H1 (cell line): Measurements from ENCODE around the gene PCCA. TPM values are rescaled to one million over a fixed set of nuclear protein-coding genes. Genes with fewer than 3 reads are reported as not detected.

Source experiments
- CTCF ChIA-PET: fragments of 300-600 bp; sonication (Branson Sonifier 250); formaldehyde crosslinking; loops from one replicate; lab custom pipeline; 2021; ENCODE audit not compliant: partially characterized antibody; lab: Charles Lee
- POLR2A ChIA-PET: fragments of 300-600 bp; sonication (Branson Sonifier 250); formaldehyde crosslinking; loops from one replicate; lab custom pipeline; 2021; ENCODE audit warnings: inconsistent platforms; ENCODE audit not compliant: partially characterized antibody; lab: Charles Lee
- DNase-seq, 2 experiments: peaks; one replicate each; pipeline versions ENCODE4 v3.0.0 to v3.0.0-alpha.2; 2010 to 2022; ENCODE audit warnings: low spot score in 2 of 2, low read depth in 1 of 2, mixed read lengths in 1 of 2
- FAIRE-seq: peaks from 2 replicates; lab custom pipeline; 2011; peaks lifted over from hg19 to GRCh38; lab: Jason Lieb, UNC
- H2AFZ ChIP-seq: 2 replicates; pipeline ENCODE4 v1.8.1; 2012; ENCODE audit warnings: low read length, inconsistent platforms
- H2AK5ac ChIP-seq: 2 replicates; pipeline ENCODE4 v1.6.1; 2013; ENCODE audit warnings: low read depth, low read length
- H2BK120ac ChIP-seq: replicated peaks from 2 replicates; pipeline ENCODE3; 2013; ENCODE audit warnings: low read depth, low read length, inconsistent platforms
- H2BK12ac ChIP-seq: 2 replicates; pipeline ENCODE4 v1.6.1; 2013; ENCODE audit warnings: low read depth, low read length
- H2BK15ac ChIP-seq: 2 replicates; pipeline ENCODE4 v1.6.1; 2013; ENCODE audit warnings: low read length
- H2BK20ac ChIP-seq: 2 replicates; pipeline ENCODE4 v1.6.1; 2013; ENCODE audit warnings: low read length
- H2BK5ac ChIP-seq: 2 replicates; pipeline ENCODE4 v1.6.1; 2013; ENCODE audit warnings: low read depth, low read length
- H3K14ac ChIP-seq: 2 replicates; pipeline ENCODE4 v1.6.1; 2013; ENCODE audit warnings: inconsistent platforms; ENCODE audit not compliant: insufficient read length
- H3K18ac ChIP-seq: 2 replicates; pipeline ENCODE4 v1.6.1; 2013; ENCODE audit warnings: low read length; ENCODE audit errors: extremely low read depth
- H3K23ac ChIP-seq: 2 replicates; pipeline ENCODE4 v1.6.1; 2013; ENCODE audit warnings: inconsistent platforms; ENCODE audit not compliant: insufficient read length
- H3K23me2 ChIP-seq: 2 replicates; pipeline ENCODE4 v1.6.1; 2013; ENCODE audit warnings: low read depth, low read length
- H3K27ac ChIP-seq: 2 replicates; pipeline ENCODE4 v1.6.1; 2011; ENCODE audit warnings: low read depth, low read length, inconsistent platforms
- H3K27me3 ChIP-seq, 4 experiments: replicated peaks in 1 of 4; 1 replicate in 1 of 4; 2 replicates in 3 of 4; pipeline versions ENCODE4 v1.6.1 to v1.8.1; 2011 to 2013; ENCODE audit warnings: low read length in 3 of 4, mild to moderate bottlenecking in 3 of 4, inconsistent platforms in 2 of 4, mixed read lengths in 2 of 4, moderate library complexity in 1 of 4; ENCODE audit not compliant: control insufficient read depth in 3 of 4, insufficient read depth in 3 of 4; ENCODE audit errors: extremely low read depth in 1 of 4
- H3K36me3 ChIP-seq, 4 experiments: 2 replicates each; pipeline versions ENCODE4 v1.6.1 to v1.8.1; 2011 to 2013; ENCODE audit warnings: mild to moderate bottlenecking in 4 of 4, low read length in 3 of 4, moderate library complexity in 2 of 4, control low read depth in 1 of 4, inconsistent platforms in 1 of 4; ENCODE audit not compliant: insufficient read depth in 4 of 4, control insufficient read depth in 2 of 4
- H3K4ac ChIP-seq: replicated peaks from 2 replicates; pipeline ENCODE3; 2013; ENCODE audit warnings: low read length, low read depth, mixed read lengths, inconsistent platforms; ENCODE audit not compliant: insufficient read length
- H3K4me1 ChIP-seq, 4 experiments: replicated peaks in 1 of 4; 1 replicate in 1 of 4; 2 replicates in 3 of 4; pipeline versions ENCODE4 v1.6.1 to v1.8.1; 2011 to 2013; ENCODE audit warnings: low read length in 3 of 4, inconsistent platforms in 2 of 4, mixed read lengths in 1 of 4; ENCODE audit not compliant: insufficient read depth in 4 of 4, control insufficient read depth in 3 of 4
- H3K4me2 ChIP-seq, 2 experiments: 2 replicates each; pipeline versions ENCODE4 v1.6.1 to v1.8.1; 2011 to 2013; ENCODE audit warnings: low read depth in 2 of 2, low read length in 2 of 2, control low read depth in 1 of 2, inconsistent platforms in 1 of 2, mild to moderate bottlenecking in 1 of 2; ENCODE audit not compliant: insufficient read depth in 1 of 2
- H3K4me3 ChIP-seq, 4 experiments: fragments of 200-600, 300-600 bp in 1 of 4; sonication (generic), shearing (Covaris generic), sonication (Bioruptor Twin) in 1 of 4; 2 replicates each; pipeline versions ENCODE4 v1.5.1 to v1.8.1; 2011 to 2016; ENCODE audit warnings: low read length in 4 of 4, low read depth in 3 of 4, control low read depth in 2 of 4, inconsistent platforms in 2 of 4, mild to moderate bottlenecking in 2 of 4, mixed read lengths in 1 of 4, moderate library complexity in 1 of 4; ENCODE audit not compliant: insufficient read depth in 2 of 4; ENCODE audit errors: extremely low read depth in 1 of 4
- H3K56ac ChIP-seq: replicated peaks from 2 replicates; pipeline ENCODE3; 2013; ENCODE audit warnings: low read depth, mild to moderate bottlenecking, mixed read lengths, low read length, inconsistent platforms; ENCODE audit not compliant: insufficient read length
- H3K79me1 ChIP-seq: 2 replicates; pipeline ENCODE4 v1.6.1; 2013; ENCODE audit warnings: low read depth, low read length, control low read depth
- H3K79me2 ChIP-seq, 2 experiments: 2 replicates each; pipeline versions ENCODE4 v1.6.1 to v1.8.1; 2012 to 2013; ENCODE audit warnings: low read length in 2 of 2, mild to moderate bottlenecking in 2 of 2, inconsistent platforms in 1 of 2; ENCODE audit not compliant: insufficient read depth in 2 of 2, control insufficient read depth in 1 of 2
- H3K9ac ChIP-seq, 4 experiments: replicated peaks in 1 of 4; 1 replicate in 1 of 4; 2 replicates in 3 of 4; pipeline versions ENCODE4 v1.6.1 to v1.8.1; 2011 to 2013; ENCODE audit warnings: low read depth in 3 of 4, low read length in 3 of 4, control low read depth in 2 of 4, mild to moderate bottlenecking in 2 of 4, moderate library complexity in 2 of 4, inconsistent platforms in 1 of 4; ENCODE audit errors: extremely low read depth in 1 of 4
- H3K9me3 ChIP-seq, 2 experiments: 2 replicates each; pipeline versions ENCODE4 v1.6.1 to v1.8.1; 2012 to 2013; ENCODE audit warnings: mild to moderate bottlenecking in 2 of 2, moderate library complexity in 2 of 2, control low read depth in 1 of 2, inconsistent platforms in 1 of 2, low read depth in 1 of 2, low read length in 1 of 2, mixed read lengths in 1 of 2; ENCODE audit not compliant: insufficient read depth in 2 of 2
- H4K20me1 ChIP-seq, 2 experiments: replicated peaks in 1 of 2; 2 replicates each; pipeline versions ENCODE3 to v1.8.1; 2011 to 2013; ENCODE audit warnings: inconsistent platforms in 2 of 2, low read length in 2 of 2, mild to moderate bottlenecking in 1 of 2; ENCODE audit not compliant: insufficient read depth in 2 of 2, control insufficient read depth in 1 of 2
- H4K5ac ChIP-seq: 2 replicates; pipeline ENCODE4 v1.6.1; 2013; ENCODE audit warnings: low read length, low read depth, mixed read lengths, inconsistent platforms; ENCODE audit not compliant: insufficient read length
- H4K8ac ChIP-seq: 2 replicates; pipeline ENCODE4 v1.8.0; 2013; ENCODE audit warnings: mild to moderate bottlenecking, moderate library complexity, low read length, inconsistent platforms; ENCODE audit not compliant: insufficient read depth; ENCODE audit errors: extremely low read depth
- H4K91ac ChIP-seq: replicated peaks from 2 replicates; pipeline ENCODE3; 2013; ENCODE audit warnings: low read length, mixed read lengths, inconsistent platforms; ENCODE audit not compliant: insufficient read length
- WGBS, 2 experiments: shearing (Covaris generic) in 1 of 2; methylation state at CpG; one replicate each; pipeline versions ENCODE4 v1.1.6 to v1.1.7; 2013 to 2015; ENCODE audit warnings: low lambda C conversion rate in 2 of 2, mixed read lengths in 2 of 2, inconsistent platforms in 1 of 2, low coverage in 1 of 2, missing lambda C conversion rate in 1 of 2; ENCODE audit not compliant: insufficient replicate concordance in 2 of 2, insufficient coverage in 1 of 2, insufficient read length in 1 of 2; ENCODE audit errors: extremely low coverage in 1 of 2, missing lambda C conversion rate in 1 of 2; 5-methylcytosine and 5-hydroxymethylcytosine counted together
- polyA plus RNA-seq, 7 experiments: library from polyadenylated mRNA; depleted of rRNA in 3 of 7; stranded (reverse) in 5 of 7; unstranded in 2 of 7; fragments of >200 nt in 5 of 7; fragments of 200-250 nt in 2 of 7; gene quantifications; 1 replicate in 5 of 7; 2 replicates in 1 of 7; 4 replicates in 1 of 7; pipeline versions ENCODE4 v1.2.1 to v1.2.3, GENCODE V29; 2011 to 2013; ENCODE audit warnings: missing spikeins in 2 of 7, mixed read lengths in 2 of 7
- total RNA-seq: library from RNA; stranded (reverse); fragmentation: NEBNext Ultra II Directional; extraction: Animal tissue kit (Norgen Biotek cat#: 25700); gene quantifications from 2 replicates; pipeline ENCODE4 v1.2.1, GENCODE V29; 2021

Gene PCCA
- total and polyA plus RNA-seq, 2 of the 8 experiments (the other 6 are each of a cell fraction or from before 2014, with no cell fraction given), result 18.4 to 49.8 TPM

GRCh38 chr13:100196375-100196774, 107.5 kb downstream of the PCCA start:
- no peak overlapping the region for H4K91ac ChIP-seq
- no peaks in the 10 kb centered on the region for H3K9me3 ChIP-seq
- DNase-seq (no peak), FAIRE-seq (no peak)
- no peak overlapping the region for H3K23ac ChIP-seq
- H2BK15ac ChIP-seq, result no peak overlapping the region
- H2BK120ac ChIP-seq, result no peak overlapping the region
- H2AFZ ChIP-seq, result no peak overlapping the region
- H4K8ac ChIP-seq, result no peak overlapping the region
- H2BK20ac ChIP-seq, result no peak overlapping the region
- no peak overlapping the region for H2AK5ac ChIP-seq
- POLR2A ChIA-PET, result interaction anchor here (1.4 kb wide), 1 partner anchor 13 kb away, joined by 4 read pairs; no protein-coding TSS in a partner anchor
- H3K56ac ChIP-seq, result no peak overlapping the region
- no peaks in the 10 kb centered on the region for H4K20me1 ChIP-seq
- H3K9ac ChIP-seq, result no peak overlapping the region
- no peak overlapping the region for H2BK5ac ChIP-seq
- H3K4ac ChIP-seq, result no peak overlapping the region
- no peaks in the 10 kb centered on the region for H3K27me3 ChIP-seq
- peaks cover 0 to 23% (median 15%) of the 10 kb centered on the region in 4 experiments for H3K4me1 ChIP-seq
- peak overlapping the region in 1 of 4 experiments; percentile 13; a peak in 1 of 8 replicates for H3K4me3 ChIP-seq
- peaks cover 0 to 43% of the 10 kb centered on the region in 2 experiments; a peak in 3 of 4 replicates for H3K79me2 ChIP-seq
- no peaks in the 10 kb centered on the region for H3K23me2 ChIP-seq
- H4K5ac ChIP-seq, result no peak overlapping the region
- H3K27ac ChIP-seq, result no peak overlapping the region
- H3K18ac ChIP-seq, result no peak overlapping the region
- H3K4me2 ChIP-seq, result no peak overlapping the region; a peak in 1 of 4 replicates
- no peak overlapping the region for H2BK12ac ChIP-seq
- 67% methylated on average over 3 of the region's 3 CpGs; no CpG with 5 or more reads in 1 of the 2 experiments for WGBS, 2 experiments
- no peaks in the 10 kb centered on the region; a peak in 1 of 8 replicates for H3K36me3 ChIP-seq
- no peaks in the 10 kb centered on the region for H3K79me1 ChIP-seq
- H3K14ac ChIP-seq, result no peak overlapping the region
- CTCF ChIA-PET, result no interaction called here
